HG02885 (cell line): ENCODE measurements around the gene CELA3B.
"Not testable (repeated sequence)": the region's sequence is repeated elsewhere in the genome, so short reads cannot be mapped to it uniquely, and the experiment has no call there.

Source experiments
- ATAC-seq: cut with Tn5 transposase; IDR thresholded peaks from one replicate; pipeline ENCODE4 v1.9.1; 2021; ENCODE audit warnings: mild to moderate bottlenecking; ENCODE audit not compliant: unreplicated experiment, poor library complexity

CELA3B gene

GRCh38 chr1:21974699-21975098, 2.1 kb upstream of the CELA3B start:
- not testable (repeated sequence) for ATAC-seq

- not testable (repeated sequence) for ATAC-seq
These were observed 1.5 kb upstream of the CELA3B start for GRCh38 chr1:21975296-21975695.

- not testable (repeated sequence) for ATAC-seq
These were observed 1.4 kb downstream of the CELA3B start for GRCh38 chr1:21978209-21978608.

GRCh38 chr1:21980515-21981220, 3.8 kb downstream of the CELA3B start:
- not testable (repeated sequence) for ATAC-seq

GRCh38 chr1:21981253-21981652, 4.4 kb downstream of the CELA3B start:
- not testable (repeated sequence) for ATAC-seq

GRCh38 chr1:21982122-21982521, 5.3 kb downstream of the CELA3B start:
- not testable (repeated sequence) for ATAC-seq

GRCh38 chr1:21983539-21983938, 6.7 kb downstream of the CELA3B start:
- not testable (repeated sequence) for ATAC-seq

GRCh38 chr1:21985893-21986292, 9.1 kb downstream of the CELA3B start:
- ATAC-seq = not testable (repeated sequence)

GRCh38 chr1:21986386-21986785, 9.6 kb downstream of the CELA3B start:
- ATAC-seq = not testable (repeated sequence)

GRCh38 chr1:21989672-21990393, 13.0 kb downstream of the CELA3B start:
- ATAC-seq = not testable (repeated sequence)

- ATAC-seq = not testable (repeated sequence)
These were observed 15.4 kb downstream of the CELA3B start for GRCh38 chr1:21992186-21992585.

- not testable (repeated sequence) for ATAC-seq
These were observed 17.9 kb downstream of the CELA3B start for GRCh38 chr1:21994716-21995115.

- ATAC-seq = not testable (repeated sequence)
These were observed 19.8 kb downstream of the CELA3B start for GRCh38 chr1:21996663-21996970.

GRCh38 chr1:21997891-21998623, 21.2 kb downstream of the CELA3B start:
- not testable (repeated sequence) for ATAC-seq

GRCh38 chr1:21998624-21999294, 21.9 kb downstream of the CELA3B start:
- ATAC-seq = not testable (repeated sequence)

- not testable (repeated sequence) for ATAC-seq
These were observed 22.8 kb downstream of the CELA3B start for GRCh38 chr1:21999645-22000044.

GRCh38 chr1:22001409-22001808, 24.6 kb downstream of the CELA3B start, which contains the start of gene CELA3A:
CELA3A (plus strand) TSS chr1:22001657; CDS start chr1:22001675, 18 bp downstream.
- no peak for ATAC-seq

GRCh38 chr1:22002461-22002860, 25.6 kb downstream of the CELA3B start:
- ATAC-seq = not testable (repeated sequence)

GRCh38 chr1:22002875-22003274, 26.1 kb downstream of the CELA3B start:
- ATAC-seq = not testable (repeated sequence)

- not testable (repeated sequence) for ATAC-seq
These were observed 27.1 kb downstream of the CELA3B start for GRCh38 chr1:22003959-22004358.
